ENCODE measurements around the gene CD2BP2. TPM values are rescaled to one million over a fixed set of nuclear protein-coding genes. Genes with fewer than 3 reads are reported as not detected.
A peak's percentile ranks its signal among the peaks of the same experiment; 100 is the strongest.
"Not testable (repeated sequence)": the region's sequence is repeated elsewhere in the genome, so short reads cannot be mapped to it uniquely, and the experiment has no call there.

The CD2BP2 gene
- total and polyA plus RNA-seq, 2 of the 13 experiments (the other 11 are each of a cell fraction or from before 2014, with no cell fraction given) = 24.9 to 54.6 TPM

GRCh38 chr16:30343491-30343820 lies 11.7 kb downstream of the CD2BP2 start:
- TF ChIP-seq CEBPB (IDR thresholded peaks at IDR 0.05; ENCODE audit: borderline replicate concordance, low read depth, low read length) = peak; percentile 42; the same call in 1 of the 2 replicates
- H2AFZ ChIP-seq (ENCODE audit: low read length); CTCF ChIA-PET (ENCODE audit: low intra/inter-chr PET ratio, low total read pairs); DNase-seq (ENCODE audit: low spot score); H3K4me2 ChIP-seq (ENCODE audit: low read depth, low read length); FAIRE-seq; H3K9me3 ChIP-seq (ENCODE audit: low read length); H3K9ac ChIP-seq (ENCODE audit: insufficient read depth, low read depth, low read length); H4K20me1 ChIP-seq (ENCODE audit: insufficient read depth, low read length); H3K27me3 ChIP-seq (ENCODE audit: control insufficient read depth in 1 of 2, insufficient read depth in 2 of 2, low read length in 2 of 2); H3K27ac ChIP-seq (ENCODE audit: extremely low read length, insufficient read depth, low read length); intact Hi-C loops (cut with micrococcal nuclease; ENCODE audit: unreplicated experiment); ATAC-seq; H3K4me3 ChIP-seq (replicated peaks in 1 of 3; ENCODE audit: insufficient read depth in 1 of 3, low read depth in 2 of 3, low read length in 3 of 3); BruUV-seq (replicated peaks): not testable (repeated sequence)
- Histone ChIP-seq H3K79me2 (ENCODE audit: insufficient read depth, low read length) (peaks cover 12% of the 10 kb centered on the region), H3K36me3 (replicated peaks in 1 of 2; ENCODE audit: control insufficient read depth in 1 of 2, insufficient read depth in 2 of 2, low read length in 2 of 2) (peaks cover 12 to 37% of the 10 kb centered on the region in 2 experiments; a peak in 4 of 5 replicates), H3K4me1 (ENCODE audit: insufficient read depth, low read length) (peaks cover 26% of the 10 kb centered on the region)
- POLR2A ChIA-PET = interaction anchor here (0.7 to 2.1 kb wide), 3 partner anchors 8 to 277 kb away, joined by 4 to 7 read pairs (median 7); partner anchors contain the start of gene CD2BP2
- in situ Hi-C loops (cut with HindIII; ENCODE audit: extremely low pct_ligation_motif_present, low pct_unique_long_range_greater_than_20kb) = loop anchor here (25.0 kb wide), 1 partner anchor 756 kb away; no protein-coding TSS in a partner anchor
- 90% methylated on average over 11 of the region's 11 CpGs for WGBS (ENCODE audit: low lambda C conversion rate)

DNA sequence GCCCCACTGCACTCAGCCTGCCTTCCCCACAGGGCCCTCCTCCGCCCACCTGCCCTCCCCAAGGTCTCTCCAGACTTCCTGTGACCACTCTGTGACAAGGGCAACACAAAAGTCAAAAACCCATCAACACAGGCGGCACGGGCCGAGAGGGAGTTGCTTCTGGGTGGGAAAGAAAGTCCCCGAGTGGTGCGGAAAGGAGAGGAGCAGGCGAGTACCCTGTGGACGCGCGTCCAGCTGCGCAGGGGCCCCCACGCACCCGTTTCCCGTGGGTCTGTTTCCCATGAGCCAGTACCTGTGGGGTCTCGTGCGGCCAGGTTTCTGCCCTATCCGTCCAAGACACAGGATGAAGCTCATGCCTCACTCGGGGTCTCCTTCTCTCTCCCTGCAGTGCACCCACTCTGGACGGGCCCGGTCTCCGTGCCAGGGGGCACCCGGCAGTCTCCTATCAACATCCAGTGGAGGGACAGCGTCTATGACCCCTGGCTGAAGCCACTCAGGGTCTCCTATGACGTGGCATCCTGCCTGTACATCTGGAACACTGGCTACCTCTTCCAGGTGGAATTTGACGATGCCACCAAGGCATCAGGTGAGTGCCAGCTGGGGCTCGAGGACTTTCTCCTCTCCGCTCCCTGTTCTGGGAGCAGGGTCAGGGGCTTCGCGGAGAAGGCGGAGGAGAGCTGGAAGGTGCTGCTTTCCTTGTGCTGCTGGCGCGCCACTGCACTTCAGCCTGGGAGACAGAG lies 12.2 kb downstream of the CD2BP2 start:
- no TSS peak for BruUV-seq (replicated peaks)
- Histone ChIP-seq H3K27ac (ENCODE audit: extremely low read length, insufficient read depth, low read length) (no peak overlapping the region), H3K27me3 (ENCODE audit: control insufficient read depth in 1 of 2, insufficient read depth in 2 of 2, low read length in 2 of 2) (no peaks in the 10 kb centered on the region; a peak in 1 of 5 replicates), H4K20me1 (ENCODE audit: insufficient read depth, low read length) (no peaks in the 10 kb centered on the region), H3K79me2 (ENCODE audit: insufficient read depth, low read length) (peaks cover 14% of the 10 kb centered on the region), H3K4me3 (replicated peaks in 1 of 3; ENCODE audit: insufficient read depth in 1 of 3, low read depth in 2 of 3, low read length in 3 of 3) (no peak overlapping the region), H3K9ac (ENCODE audit: insufficient read depth, low read depth, low read length) (no peak overlapping the region), H3K4me2 (ENCODE audit: low read depth, low read length) (no peak overlapping the region), H2AFZ (ENCODE audit: low read length) (no peak overlapping the region), H3K9me3 (ENCODE audit: low read length) (no peaks in the 10 kb centered on the region), H3K4me1 (ENCODE audit: insufficient read depth, low read length) (peaks cover 31% of the 10 kb centered on the region), H3K36me3 (replicated peaks in 1 of 2; ENCODE audit: control insufficient read depth in 1 of 2, insufficient read depth in 2 of 2, low read length in 2 of 2) (peaks cover 12 to 35% of the 10 kb centered on the region in 2 experiments; a peak in 4 of 5 replicates)
- POLR2A ChIA-PET = interaction anchor here (0.7 to 2.1 kb wide), 4 partner anchors 7 to 316 kb away, joined by 3 to 7 read pairs (median 5); partner anchors contain the start of gene CD2BP2
- intact Hi-C loops (cut with micrococcal nuclease; ENCODE audit: unreplicated experiment) = no loop called here
- DNase-seq (ENCODE audit: low spot score) (no peak), ATAC-seq (no peak), FAIRE-seq (no peak)
- CTCF ChIA-PET (ENCODE audit: low intra/inter-chr PET ratio, low total read pairs) = no interaction called here
- in situ Hi-C loops (cut with HindIII; ENCODE audit: extremely low pct_ligation_motif_present, low pct_unique_long_range_greater_than_20kb) = loop anchor here (25.0 kb wide), 1 partner anchor 756 kb away; no protein-coding TSS in a partner anchor
- 96% methylated on average over 32 of the region's 32 CpGs for WGBS (ENCODE audit: low lambda C conversion rate)
- TF ChIP-seq TEF (CRISPR knock-in tag; IDR thresholded peaks at IDR 0.05) (no peak), ZNF562 (CRISPR knock-in tag; IDR thresholded peaks at IDR 0.05; ENCODE audit: borderline replicate concordance) (no peak), NBN (conservative IDR thresholded peaks at IDR 0.05) (no peak), REXO4 (CRISPR knock-in tag; IDR thresholded peaks at IDR 0.05; ENCODE audit: borderline replicate concordance) (no peak), NFYB (CRISPR knock-in tag; IDR thresholded peaks at IDR 0.05) (no peak), ZBTB37 (CRISPR knock-in tag; IDR thresholded peaks at IDR 0.05) (no peak), ZNF512 (CRISPR knock-in tag; IDR thresholded peaks at IDR 0.05) (no peak), FOXC1 (CRISPR knock-in tag; IDR thresholded peaks at IDR 0.05; ENCODE audit: borderline replicate concordance) (no peak), ZNF337 (CRISPR knock-in tag; IDR thresholded peaks at IDR 0.05; ENCODE audit: borderline replicate concordance, low read depth) (no peak), ZNF382 (CRISPR knock-in tag; IDR thresholded peaks at IDR 0.05; ENCODE audit: borderline replicate concordance) (no peak)
- TF ChIP-seq, protein P1, sequence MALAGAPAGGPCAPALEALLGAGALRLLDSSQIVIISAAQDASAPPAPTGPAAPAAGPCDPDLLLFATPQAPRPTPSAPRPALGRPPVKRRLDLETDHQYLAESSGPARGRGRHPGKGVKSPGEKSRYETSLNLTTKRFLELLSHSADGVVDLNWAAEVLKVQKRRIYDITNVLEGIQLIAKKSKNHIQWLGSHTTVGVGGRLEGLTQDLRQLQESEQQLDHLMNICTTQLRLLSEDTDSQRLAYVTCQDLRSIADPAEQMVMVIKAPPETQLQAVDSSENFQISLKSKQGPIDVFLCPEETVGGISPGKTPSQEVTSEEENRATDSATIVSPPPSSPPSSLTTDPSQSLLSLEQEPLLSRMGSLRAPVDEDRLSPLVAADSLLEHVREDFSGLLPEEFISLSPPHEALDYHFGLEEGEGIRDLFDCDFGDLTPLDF (CRISPR knock-in tag; IDR thresholded peaks at IDR 0.05) = no peak
